M059J (cell line): Measurements from ENCODE around the gene IPCEF1. TPM values are rescaled to one million over a fixed set of nuclear protein-coding genes. Genes with fewer than 3 reads are reported as not detected.

Experiments
- DNase-seq: peaks from one replicate; pipeline ENCODE4 v3.0.0-alpha.2; 2012; ENCODE audit warnings: low read depth
- total RNA-seq: library from RNA; depleted of rRNA; stranded (reverse); fragments of >200 nt; shearing (Covaris generic); gene quantifications from 2 replicates; pipeline ENCODE4 v1.2.3, GENCODE V29; 2014; rRNA removed

IPCEF1 gene
- total RNA-seq, result 0.32 and 1.6 TPM in 2 replicates

- no peak for DNase-seq
Observed at GRCh38 chr6:154356690-154357089, at the start of gene IPCEF1. IPCEF1 (minus strand) TSS chr6:154356803; CDS start chr6:154265947, 90,856 bp downstream.

- DNase-seq, result no peak
Observed at GRCh38 chr6:154406301-154406700, 49.7 kb upstream of the IPCEF1 start.

- peak; percentile 91 for DNase-seq
Observed at GRCh38 chr6:154404791-154405400, 48.3 kb upstream of the IPCEF1 start.

- peak; percentile 96 for DNase-seq
Observed at GRCh38 chr6:154403788-154404187, 47.2 kb upstream of the IPCEF1 start.

- no peak for DNase-seq
Observed at GRCh38 chr6:154402081-154402780, 45.6 kb upstream of the IPCEF1 start.

GRCh38 chr6:154399097-154399496, 42.5 kb upstream of the IPCEF1 start:
- peak; percentile 90 for DNase-seq

- DNase-seq, result no peak
Observed at GRCh38 chr6:154397491-154398195, 41.0 kb upstream of the IPCEF1 start.

GRCh38 chr6:154395878-154396277, 39.3 kb upstream of the IPCEF1 start:
- no peak for DNase-seq

- no peak for DNase-seq
Observed at GRCh38 chr6:154395316-154395715, 38.7 kb upstream of the IPCEF1 start.

- DNase-seq, result no peak
Observed at GRCh38 chr6:154394571-154394970, 38.0 kb upstream of the IPCEF1 start.

GRCh38 chr6:154390034-154390433, 33.4 kb upstream of the IPCEF1 start:
- no peak for DNase-seq

GRCh38 chr6:154388803-154389202, 32.2 kb upstream of the IPCEF1 start:
- DNase-seq, result no peak

- DNase-seq, result peak; percentile 93
Observed at GRCh38 chr6:154386848-154387717, 30.5 kb upstream of the IPCEF1 start.

GRCh38 chr6:154384191-154384590, 27.6 kb upstream of the IPCEF1 start:
- peak; percentile 79 for DNase-seq

- no peak for DNase-seq
Observed at GRCh38 chr6:154383273-154383672, 26.7 kb upstream of the IPCEF1 start.

GRCh38 chr6:154382740-154383139, 26.1 kb upstream of the IPCEF1 start:
- peak; percentile 88 for DNase-seq

GRCh38 chr6:154381548-154381947, 24.9 kb upstream of the IPCEF1 start:
- DNase-seq, result no peak

- no peak for DNase-seq
Observed at GRCh38 chr6:154380741-154381140, 24.1 kb upstream of the IPCEF1 start.

GRCh38 chr6:154379585-154379984, 23.0 kb upstream of the IPCEF1 start:
- no peak for DNase-seq

GRCh38 chr6:154378518-154378917, 21.9 kb upstream of the IPCEF1 start:
- no peak for DNase-seq

- no peak for DNase-seq
Observed at GRCh38 chr6:154377726-154378125, 21.1 kb upstream of the IPCEF1 start.

GRCh38 chr6:154373971-154374370, 17.4 kb upstream of the IPCEF1 start:
- no peak for DNase-seq
